Activated T-cell treated with anti-CD3 and anti-CD28 coated beads, Interleukin-2, amount 50 U/mL, for 24 hours (primary cell): ENCODE measurements around the gene TBX2.
"Not testable (repeated sequence)": the region's sequence is repeated elsewhere in the genome, so short reads cannot be mapped to it uniquely, and the experiment has no call there.

Experiments
- DNase-seq: peaks from one replicate; pipeline ENCODE4 v3.0.0-alpha.2; 2020
- H3K27ac Mint-ChIP-seq: 2 replicates; pipeline ENCODE4 v1.8.0; 2020; ENCODE audit warnings: mild to moderate bottlenecking, mixed read lengths
- H3K27me3 Mint-ChIP-seq: 2 replicates; pipeline ENCODE4 v1.8.0; 2020; ENCODE audit warnings: mixed read lengths
- H3K36me3 Mint-ChIP-seq: 2 replicates; pipeline ENCODE4 v1.8.0; 2020; ENCODE audit warnings: low read depth, mixed read lengths
- H3K4me1 Mint-ChIP-seq: 2 replicates; pipeline ENCODE4 v1.8.0; 2020; ENCODE audit warnings: low read depth, mixed read lengths
- H3K4me3 Mint-ChIP-seq: 2 replicates; pipeline ENCODE4 v1.8.0; 2020; ENCODE audit warnings: mild to moderate bottlenecking, moderate library complexity, mixed read lengths
- H3K9me3 Mint-ChIP-seq: 2 replicates; pipeline ENCODE4 v1.8.0; 2020; ENCODE audit warnings: mixed read lengths

The TBX2 gene

DNA sequence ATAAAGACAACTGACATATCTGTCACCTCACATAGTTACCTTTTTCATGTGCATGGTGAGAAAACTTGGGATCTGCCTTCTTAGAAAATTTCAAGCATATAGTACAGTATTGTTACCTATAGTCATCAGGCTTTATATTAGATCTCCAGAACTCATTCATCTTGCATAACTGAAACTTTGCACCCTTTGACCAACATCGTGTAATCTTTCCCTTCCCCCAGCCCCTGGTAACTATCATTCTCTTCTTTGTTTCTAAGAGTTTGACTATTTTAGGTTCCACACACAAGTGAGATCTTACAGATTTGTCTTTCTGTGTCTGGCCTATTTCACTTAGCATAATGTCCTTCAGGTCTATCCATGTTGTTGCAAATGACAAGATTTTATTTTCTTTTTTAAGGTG, 29.6 kb downstream of the TBX2 start:
- Mint-ChIP-seq H3K4me1 (no peaks in the 10 kb centered on the region), H3K4me3 (no peak overlapping the region), H3K9me3 (no peaks in the 10 kb centered on the region), H3K27ac (no peak overlapping the region), H3K36me3 (no peaks in the 10 kb centered on the region), H3K27me3 (peaks cover 43% of the 10 kb centered on the region)
- no peak for DNase-seq

DNA sequence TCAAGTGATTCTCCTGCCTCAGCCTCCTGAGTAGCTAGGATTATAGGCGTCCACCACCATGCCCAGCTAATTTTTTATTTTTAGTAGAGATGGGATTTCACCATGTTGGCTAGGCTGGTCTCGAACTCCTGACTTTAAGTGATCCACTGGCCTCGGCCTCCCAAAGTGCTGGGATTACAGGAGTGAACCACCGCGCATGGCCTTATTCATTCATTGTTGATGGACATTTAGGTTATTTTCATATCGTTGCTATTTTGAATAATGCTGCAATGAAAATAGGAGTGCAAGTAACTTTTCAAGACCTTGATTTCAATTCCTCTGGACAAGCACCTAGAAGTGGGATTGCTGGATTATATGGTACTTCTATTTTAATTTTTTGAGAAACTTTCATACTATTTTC, 30.2 kb downstream of the TBX2 start:
- H3K9me3 Mint-ChIP-seq, H3K4me1 Mint-ChIP-seq, H3K4me3 Mint-ChIP-seq, H3K36me3 Mint-ChIP-seq, H3K27ac Mint-ChIP-seq, DNase-seq: not testable (repeated sequence)
- peaks cover 43% of the 10 kb centered on the region for H3K27me3 Mint-ChIP-seq

DNA sequence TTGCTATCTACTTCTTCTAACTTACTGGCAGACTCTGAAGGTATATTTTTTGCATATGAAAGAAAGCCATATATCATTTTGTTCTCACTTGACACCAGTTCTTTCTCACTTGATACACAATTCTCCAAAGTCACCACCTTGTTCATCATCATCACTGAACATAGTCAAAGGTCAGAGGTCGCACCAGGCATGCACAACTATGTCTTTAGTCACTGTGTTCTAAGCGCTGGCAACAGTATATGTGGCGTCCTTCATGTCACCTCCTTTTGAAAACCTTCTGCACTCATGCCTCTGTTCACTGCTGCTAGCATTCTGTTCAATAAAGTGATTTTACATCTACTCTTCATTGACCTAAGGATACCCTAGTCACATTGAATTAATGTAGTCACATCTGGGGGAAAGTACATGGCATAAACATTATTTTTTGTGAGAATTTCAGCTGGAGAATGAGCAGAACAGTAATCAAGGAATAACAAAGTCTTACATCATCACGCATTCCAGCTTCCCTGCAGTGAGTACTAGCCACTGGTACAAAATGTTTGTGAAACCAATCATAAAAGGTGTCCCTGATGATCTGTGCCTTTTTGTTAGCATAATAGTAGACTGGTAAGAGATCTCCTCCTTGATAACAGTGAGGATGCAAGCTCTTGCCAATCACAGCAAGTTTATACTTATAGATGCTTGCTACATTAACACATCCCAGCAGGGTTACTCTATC, 32.1 kb downstream of the TBX2 start:
- no peak overlapping the region for H3K27ac Mint-ChIP-seq
- H3K4me3 Mint-ChIP-seq = no peak overlapping the region
- H3K27me3 Mint-ChIP-seq = peaks cover 45% of the 10 kb centered on the region
- DNase-seq = no peak
- H3K36me3 Mint-ChIP-seq = no peaks in the 10 kb centered on the region
- H3K4me1 Mint-ChIP-seq = no peaks in the 10 kb centered on the region
- peaks cover 7% of the 10 kb centered on the region for H3K9me3 Mint-ChIP-seq

DNA sequence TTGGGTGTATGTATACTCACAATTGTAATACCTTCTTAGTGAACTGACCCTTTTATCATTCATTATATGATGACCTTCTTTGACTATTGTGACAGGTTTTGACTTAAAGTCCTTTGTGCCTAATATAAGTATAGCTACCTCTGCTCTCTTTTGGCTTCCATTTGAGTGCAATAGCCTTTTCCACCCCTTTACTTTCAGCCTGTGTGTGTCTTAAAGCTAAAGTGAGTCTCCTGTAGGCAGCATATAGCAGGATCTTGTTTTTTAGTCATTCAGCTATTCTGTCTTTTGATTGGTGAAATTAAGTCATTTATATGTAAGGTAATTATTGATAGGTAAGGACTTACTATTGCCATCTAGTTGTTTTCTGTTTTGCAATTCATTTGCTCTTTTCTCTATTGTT, 36.6 kb downstream of the TBX2 start:
- Mint-ChIP-seq H3K27me3 (peaks cover 73% of the 10 kb centered on the region), H3K4me3 (no peak overlapping the region)

DNA sequence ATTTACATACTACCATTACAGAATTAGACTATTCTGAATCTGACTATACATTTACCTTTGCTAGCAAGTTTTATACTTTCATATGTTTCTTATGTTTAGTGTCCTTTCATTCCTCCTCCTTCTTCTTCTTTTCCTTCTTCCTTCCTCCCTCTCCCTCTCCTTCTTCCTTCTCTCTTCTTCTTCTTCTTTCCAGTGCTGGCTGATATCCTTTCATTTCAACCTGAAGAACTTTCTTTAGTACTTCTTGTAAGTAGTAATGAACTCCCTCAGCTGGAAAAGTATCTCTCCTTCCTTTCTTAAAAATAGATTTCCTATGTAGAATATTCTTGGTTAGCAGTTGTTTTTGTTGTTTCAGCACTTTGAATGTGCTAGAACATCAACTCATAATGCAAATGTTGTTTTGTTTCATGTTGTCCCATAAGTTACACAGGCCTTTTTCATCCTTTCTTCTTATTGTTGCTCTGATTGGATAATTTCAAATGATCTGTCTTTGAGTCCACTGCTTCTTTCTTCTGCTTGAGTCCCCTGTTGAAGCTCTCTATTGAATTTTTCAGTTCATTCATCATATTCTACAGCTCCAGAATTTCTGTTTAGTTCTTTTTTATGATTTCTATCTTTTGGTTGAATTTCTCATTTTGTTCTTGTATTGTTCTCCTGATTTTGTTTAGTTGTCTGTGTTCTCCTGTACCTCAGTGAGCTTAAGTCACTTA, 37.5 kb downstream of the TBX2 start:
- Mint-ChIP-seq H3K4me3 (no peak overlapping the region), H3K27me3 (peaks cover 73% of the 10 kb centered on the region)

More for the DNA sequence above, 36.6 kb downstream of the TBX2 start:
- Mint-ChIP-seq H3K27ac (no peak overlapping the region), H3K9me3 (peaks cover 22% of the 10 kb centered on the region), H3K36me3 (no peaks in the 10 kb centered on the region), H3K4me1 (peaks cover 6% of the 10 kb centered on the region)
- no peak for DNase-seq

DNA sequence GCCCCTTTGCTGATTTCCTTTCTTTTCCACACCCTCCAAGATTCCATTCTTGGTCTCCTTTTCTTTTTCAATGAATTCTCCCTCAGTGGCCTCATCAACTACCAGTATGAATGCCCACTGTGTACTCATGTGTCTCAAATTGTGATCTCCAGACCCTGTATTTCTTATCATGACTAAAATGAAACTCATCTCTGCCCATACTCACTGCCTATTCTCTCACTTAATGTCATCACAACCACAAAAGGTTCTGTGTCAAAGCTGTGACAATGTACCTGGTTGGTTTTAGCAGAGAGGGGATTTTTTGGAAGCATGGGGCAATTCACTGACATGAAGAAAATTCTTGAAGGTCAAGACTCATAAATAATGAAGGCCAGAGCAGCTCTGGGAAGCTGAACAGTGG, 41.1 kb downstream of the TBX2 start:
- no peak overlapping the region for H3K27ac Mint-ChIP-seq
- H3K4me3 Mint-ChIP-seq = no peak overlapping the region
- peaks cover 80% of the 10 kb centered on the region for H3K27me3 Mint-ChIP-seq
- DNase-seq = no peak
- no peaks in the 10 kb centered on the region for H3K36me3 Mint-ChIP-seq
- H3K4me1 Mint-ChIP-seq = peaks cover 6% of the 10 kb centered on the region
- H3K9me3 Mint-ChIP-seq = peaks cover 20% of the 10 kb centered on the region

More for the DNA sequence above, 37.5 kb downstream of the TBX2 start:
- Mint-ChIP-seq H3K36me3 (no peaks in the 10 kb centered on the region), H3K9me3 (peaks cover 22% of the 10 kb centered on the region), H3K27ac (no peak overlapping the region), H3K4me1 (peaks cover 6% of the 10 kb centered on the region)
- DNase-seq = no peak

DNA sequence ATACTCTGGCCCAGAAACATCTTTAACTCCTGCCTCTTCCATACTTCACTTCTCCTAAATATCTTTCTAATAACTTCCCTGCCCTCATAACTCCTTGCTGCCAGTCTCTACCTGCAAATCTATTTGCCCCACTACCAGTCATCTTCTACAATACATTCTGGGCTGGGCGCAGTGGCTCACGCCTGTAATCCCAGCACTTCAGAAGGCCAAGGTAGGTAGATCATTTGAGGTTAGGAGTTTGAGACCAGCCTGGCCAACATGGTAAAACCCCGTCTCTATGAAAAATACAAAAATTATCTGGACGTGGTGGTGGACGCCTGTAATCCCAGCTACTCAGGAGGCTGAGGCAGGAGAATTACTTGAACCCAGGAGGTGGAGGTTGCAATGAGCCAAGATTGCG, 41.9 kb downstream of the TBX2 start:
- H3K36me3 Mint-ChIP-seq, H3K27ac Mint-ChIP-seq, DNase-seq, H3K4me3 Mint-ChIP-seq, H3K4me1 Mint-ChIP-seq: not testable (repeated sequence)
- H3K9me3 Mint-ChIP-seq = peaks cover 15% of the 10 kb centered on the region
- H3K27me3 Mint-ChIP-seq = peaks cover 82% of the 10 kb centered on the region

DNA sequence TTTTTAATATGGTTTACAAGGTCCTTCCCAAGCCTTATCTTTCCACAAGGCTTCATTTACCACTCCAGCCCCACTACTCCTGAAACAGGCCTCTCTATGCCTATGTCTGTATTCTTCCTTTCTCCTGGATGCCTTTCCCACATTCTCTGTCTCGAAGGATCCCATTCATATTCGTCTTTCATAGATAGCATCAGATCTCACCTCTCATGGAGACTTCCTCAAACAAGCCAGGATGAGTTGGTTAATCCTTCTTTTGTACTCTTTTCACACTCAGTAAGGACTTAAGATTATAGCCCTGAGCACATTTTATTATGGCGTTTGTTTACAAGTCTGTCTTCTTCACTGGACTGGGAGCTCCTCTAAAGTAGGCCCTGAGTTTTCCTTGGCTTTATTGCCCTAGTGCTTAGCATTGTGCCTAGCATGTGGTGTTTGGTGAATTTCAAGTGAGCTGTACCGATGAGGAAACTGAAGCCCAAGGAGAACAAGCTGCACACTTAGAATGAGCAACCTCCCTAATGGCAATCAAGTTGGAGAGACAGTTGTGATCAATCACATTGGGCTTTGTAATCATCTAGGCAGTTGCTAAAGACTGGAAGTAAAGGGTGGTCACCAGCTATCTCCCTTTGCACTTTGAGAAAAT, 42.6 kb downstream of the TBX2 start:
- no peaks in the 10 kb centered on the region for H3K36me3 Mint-ChIP-seq
- H3K4me3 Mint-ChIP-seq = no peak overlapping the region
- DNase-seq = no peak
- H3K27ac Mint-ChIP-seq = no peak overlapping the region
- peaks cover 11% of the 10 kb centered on the region for H3K9me3 Mint-ChIP-seq
- peaks cover 6% of the 10 kb centered on the region for H3K4me1 Mint-ChIP-seq
- peaks cover 83% of the 10 kb centered on the region for H3K27me3 Mint-ChIP-seq

DNA sequence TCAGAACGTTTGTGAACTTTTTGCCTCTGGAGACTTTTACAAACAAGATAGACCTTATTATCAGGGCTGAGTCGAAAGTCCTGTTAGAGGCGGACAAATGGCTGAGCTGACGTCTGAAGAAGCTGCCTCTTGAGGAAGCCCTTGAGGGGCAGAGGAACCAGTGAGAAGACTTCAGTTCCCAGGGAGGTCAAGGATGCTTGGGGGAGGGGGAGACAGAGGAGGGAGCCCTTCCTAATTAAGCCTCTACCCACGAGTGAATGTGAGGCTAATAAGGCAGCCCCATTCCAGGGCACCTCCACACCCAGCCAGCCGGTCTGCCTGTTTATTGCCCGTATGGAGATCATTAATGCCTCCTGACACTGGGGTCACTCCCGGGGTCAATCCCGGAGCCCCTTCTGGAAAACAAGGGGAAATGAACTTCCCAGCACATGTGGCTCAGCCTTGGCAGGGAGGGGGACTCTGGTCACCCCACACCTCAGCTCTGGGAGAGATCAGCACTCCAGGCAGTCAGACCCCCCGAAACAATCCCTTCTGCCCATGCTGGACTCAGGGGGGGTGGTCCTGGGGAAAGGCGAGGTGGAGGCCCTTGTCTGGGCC, 43.3 kb downstream of the TBX2 start:
- H3K27me3 Mint-ChIP-seq = peaks cover 84% of the 10 kb centered on the region
- H3K9me3 Mint-ChIP-seq = peaks cover 7% of the 10 kb centered on the region
- no peak for DNase-seq
- peaks cover 6% of the 10 kb centered on the region for H3K4me1 Mint-ChIP-seq
- no peak overlapping the region for H3K4me3 Mint-ChIP-seq
- no peaks in the 10 kb centered on the region for H3K36me3 Mint-ChIP-seq
- H3K27ac Mint-ChIP-seq = no peak overlapping the region

DNA sequence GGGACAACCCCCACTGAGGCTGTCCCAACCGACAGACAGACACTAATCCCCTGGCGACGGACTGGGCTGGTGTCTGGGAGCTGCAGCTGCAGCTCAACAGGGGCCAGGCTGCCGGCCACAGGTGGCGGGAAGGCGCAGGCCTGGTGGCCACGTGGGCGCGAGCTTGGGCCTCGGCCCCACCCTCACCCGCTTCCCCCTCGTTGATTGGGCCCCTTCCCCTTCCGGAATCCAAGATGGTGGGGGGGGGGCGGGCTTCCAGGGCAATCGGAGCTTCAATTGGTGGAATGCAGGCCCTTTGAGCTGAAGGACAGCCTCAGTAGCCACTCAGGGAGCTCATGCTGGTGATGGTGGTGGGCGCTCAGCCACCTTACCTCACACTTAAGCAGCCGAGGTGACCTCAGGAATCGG, 43.8 kb downstream of the TBX2 start:
- H3K4me1 Mint-ChIP-seq = peaks cover 6% of the 10 kb centered on the region
- H3K27me3 Mint-ChIP-seq = peaks cover 83% of the 10 kb centered on the region
- H3K9me3 Mint-ChIP-seq = peaks cover 6% of the 10 kb centered on the region
- no peak overlapping the region for H3K4me3 Mint-ChIP-seq
- H3K36me3 Mint-ChIP-seq = no peaks in the 10 kb centered on the region
- DNase-seq = no peak
- H3K27ac Mint-ChIP-seq = no peak overlapping the region

DNA sequence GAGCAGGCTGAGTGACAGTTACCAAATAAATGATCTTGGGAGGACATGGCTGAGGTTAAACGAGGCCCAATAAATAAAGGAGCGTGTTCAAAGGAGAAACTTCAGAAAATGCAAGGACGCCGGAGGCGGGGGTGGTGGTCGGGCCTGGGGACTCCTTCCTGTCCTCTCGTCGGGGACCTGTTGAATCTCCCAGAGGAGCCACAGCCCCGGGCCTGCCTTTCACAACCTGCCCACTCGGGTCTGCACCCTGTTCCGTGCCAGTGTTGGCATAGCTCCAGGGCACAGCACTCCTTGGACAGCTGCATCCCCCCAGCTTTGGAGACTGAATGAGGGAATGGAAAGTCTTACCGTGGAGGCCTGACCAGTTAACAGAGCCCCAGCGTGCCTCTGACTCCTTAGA, 44.4 kb downstream of the TBX2 start:
- no peak for DNase-seq
- H3K9me3 Mint-ChIP-seq = peaks cover 4% of the 10 kb centered on the region
- no peak overlapping the region for H3K4me3 Mint-ChIP-seq
- H3K36me3 Mint-ChIP-seq = no peaks in the 10 kb centered on the region
- H3K4me1 Mint-ChIP-seq = peaks cover 6% of the 10 kb centered on the region
- peaks cover 81% of the 10 kb centered on the region for H3K27me3 Mint-ChIP-seq
- H3K27ac Mint-ChIP-seq = no peak overlapping the region

DNA sequence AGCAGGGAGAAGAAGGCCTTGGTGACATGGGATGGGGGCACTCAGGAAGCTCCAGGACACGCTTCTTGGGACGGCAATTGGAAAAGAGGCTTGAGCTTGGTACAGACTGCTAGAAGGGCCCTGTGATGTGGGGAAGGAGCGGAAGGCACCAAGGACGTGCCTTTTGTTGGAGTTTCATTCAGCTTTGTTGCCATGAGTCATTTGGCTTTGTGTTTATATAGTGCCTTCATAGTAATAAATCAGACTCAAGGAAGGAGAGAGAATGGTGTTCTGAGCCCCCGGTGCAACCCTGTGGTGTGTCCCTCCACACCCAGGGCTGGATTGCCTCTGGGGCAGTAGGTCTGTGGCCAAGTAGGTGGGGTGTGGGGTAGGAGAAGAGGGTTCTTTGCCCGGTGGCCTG, 45.2 kb downstream of the TBX2 start:
- no peak overlapping the region for H3K27ac Mint-ChIP-seq
- no peak overlapping the region for H3K4me3 Mint-ChIP-seq
- no peaks in the 10 kb centered on the region for H3K36me3 Mint-ChIP-seq
- peaks cover 83% of the 10 kb centered on the region for H3K27me3 Mint-ChIP-seq
- peaks cover under 1% of the 10 kb centered on the region for H3K9me3 Mint-ChIP-seq
- no peak for DNase-seq
- H3K4me1 Mint-ChIP-seq = peaks cover 6% of the 10 kb centered on the region

DNA sequence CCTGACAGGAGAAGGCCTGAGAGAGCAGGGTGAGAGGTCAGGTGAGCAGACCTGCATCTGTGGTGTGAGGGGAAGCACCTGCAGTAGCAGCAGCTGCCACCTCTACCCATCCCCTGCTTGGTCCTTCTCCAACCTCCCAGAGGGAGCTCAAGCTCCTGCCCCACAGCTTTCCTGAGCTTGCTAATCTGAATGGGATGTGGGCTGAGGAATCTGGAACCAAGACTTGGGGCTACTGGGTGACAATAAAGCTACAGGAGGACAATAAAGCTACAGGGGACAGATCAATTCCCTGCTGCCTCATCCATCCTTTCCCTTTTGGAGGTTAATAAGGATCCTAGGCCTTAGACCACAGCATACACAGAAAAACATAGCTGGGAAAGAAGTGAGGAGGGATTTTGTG, 47.7 kb downstream of the TBX2 start:
- H3K4me1 Mint-ChIP-seq = peaks cover 5% of the 10 kb centered on the region
- H3K27me3 Mint-ChIP-seq = peaks cover 76% of the 10 kb centered on the region
- no peaks in the 10 kb centered on the region for H3K9me3 Mint-ChIP-seq
- H3K36me3 Mint-ChIP-seq = no peaks in the 10 kb centered on the region
- DNase-seq = no peak
- H3K4me3 Mint-ChIP-seq = no peak overlapping the region
- no peak overlapping the region for H3K27ac Mint-ChIP-seq

DNA sequence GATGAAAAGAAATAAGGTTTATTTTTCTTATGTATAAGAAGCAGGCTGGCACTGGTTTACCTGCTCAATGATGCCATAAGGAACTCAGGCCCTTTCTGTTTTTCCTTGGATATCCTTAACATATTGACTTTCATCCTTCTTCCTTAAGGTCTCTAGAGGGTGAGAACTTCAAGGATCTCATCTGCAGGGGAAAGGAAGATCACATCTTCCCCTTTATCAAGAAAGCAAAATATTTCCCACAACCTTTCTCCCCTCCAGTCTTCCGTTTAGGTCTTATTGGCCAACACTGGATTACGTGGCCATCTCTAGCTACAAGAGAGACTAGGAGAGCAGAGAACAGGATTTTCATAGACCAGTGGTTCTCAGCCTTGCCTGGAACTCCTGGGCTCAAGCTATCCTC, 48.4 kb downstream of the TBX2 start:
- H3K4me3 Mint-ChIP-seq = no peak overlapping the region
- peaks cover 76% of the 10 kb centered on the region for H3K27me3 Mint-ChIP-seq
- no peaks in the 10 kb centered on the region for H3K9me3 Mint-ChIP-seq

DNA sequence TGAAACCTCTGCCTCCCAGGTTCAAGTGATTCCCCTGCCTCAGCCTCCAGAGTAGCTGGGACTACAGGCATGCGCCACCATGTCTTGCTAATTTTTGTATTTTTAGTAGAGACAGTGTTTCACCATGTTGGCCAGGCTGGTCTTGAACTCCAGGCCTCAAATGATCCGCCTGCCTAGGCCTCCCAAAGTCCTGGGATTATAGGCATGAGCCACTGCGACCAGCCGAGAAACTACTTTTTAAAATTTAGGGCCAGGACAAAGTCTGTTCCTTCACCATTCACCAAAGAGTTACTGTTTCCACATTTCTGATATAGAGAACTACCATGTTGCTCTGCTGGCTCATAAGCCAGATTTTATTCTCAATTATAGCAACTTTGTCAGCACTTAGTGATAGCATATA, 49.5 kb downstream of the TBX2 start:
- not testable (repeated sequence) for H3K27ac Mint-ChIP-seq, H3K36me3 Mint-ChIP-seq, H3K4me3 Mint-ChIP-seq, DNase-seq, H3K9me3 Mint-ChIP-seq
- H3K27me3 Mint-ChIP-seq = peaks cover 79% of the 10 kb centered on the region
- H3K4me1 Mint-ChIP-seq = peaks cover 17% of the 10 kb centered on the region

More for the DNA sequence above, 48.4 kb downstream of the TBX2 start:
- no peak for DNase-seq
- Mint-ChIP-seq H3K4me1 (peaks cover 9% of the 10 kb centered on the region), H3K27ac (no peak overlapping the region), H3K36me3 (no peaks in the 10 kb centered on the region)
